ENCODE results near the gene IGF1R. TPM values are rescaled to one million over a fixed set of nuclear protein-coding genes. Genes with fewer than 3 reads are reported as not detected.

IGF1R gene
- total RNA-seq, 2 donors from 2014 or later: 10.3 to 12.6 TPM

DNA sequence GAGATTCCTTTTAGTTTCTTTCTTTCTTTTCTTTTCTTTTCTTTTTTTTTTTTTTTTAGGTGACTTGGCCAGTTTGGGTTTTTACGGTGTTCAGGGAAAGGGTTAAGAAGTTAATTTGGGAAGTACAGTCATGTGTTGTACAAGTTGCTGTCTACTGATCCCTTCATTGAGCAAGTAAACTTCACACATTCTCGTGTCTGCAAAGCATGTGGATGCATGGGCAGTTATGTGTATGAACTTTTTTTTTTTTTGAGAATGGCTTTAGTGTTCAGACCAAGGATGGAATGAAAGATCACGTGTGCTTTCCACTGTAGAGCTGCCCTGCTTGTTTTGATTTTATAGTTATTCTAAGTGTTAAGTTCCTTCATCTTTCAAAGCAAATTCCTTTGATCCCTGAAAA is 227.0 kb downstream of the IGF1R start:
- Mint-ChIP-seq H3K4me1 (ENCODE audit: low read depth in 2 of 2) (peaks cover 13 to 17% of the 10 kb centered on the region in 2 donors), H3K27ac (peak overlapping the region in 1 of 2 donors; percentile 72), H3K27me3 (peaks cover 0 to 2% of the 10 kb centered on the region in 2 donors), H3K9me3 (no peaks in the 10 kb centered on the region), H3K36me3 (no peaks in the 10 kb centered on the region), H3K4me3 (no peak overlapping the region)
- ATAC-seq: no peak
- no peak for DNase-seq (ENCODE audit: low spot score)

DNA sequence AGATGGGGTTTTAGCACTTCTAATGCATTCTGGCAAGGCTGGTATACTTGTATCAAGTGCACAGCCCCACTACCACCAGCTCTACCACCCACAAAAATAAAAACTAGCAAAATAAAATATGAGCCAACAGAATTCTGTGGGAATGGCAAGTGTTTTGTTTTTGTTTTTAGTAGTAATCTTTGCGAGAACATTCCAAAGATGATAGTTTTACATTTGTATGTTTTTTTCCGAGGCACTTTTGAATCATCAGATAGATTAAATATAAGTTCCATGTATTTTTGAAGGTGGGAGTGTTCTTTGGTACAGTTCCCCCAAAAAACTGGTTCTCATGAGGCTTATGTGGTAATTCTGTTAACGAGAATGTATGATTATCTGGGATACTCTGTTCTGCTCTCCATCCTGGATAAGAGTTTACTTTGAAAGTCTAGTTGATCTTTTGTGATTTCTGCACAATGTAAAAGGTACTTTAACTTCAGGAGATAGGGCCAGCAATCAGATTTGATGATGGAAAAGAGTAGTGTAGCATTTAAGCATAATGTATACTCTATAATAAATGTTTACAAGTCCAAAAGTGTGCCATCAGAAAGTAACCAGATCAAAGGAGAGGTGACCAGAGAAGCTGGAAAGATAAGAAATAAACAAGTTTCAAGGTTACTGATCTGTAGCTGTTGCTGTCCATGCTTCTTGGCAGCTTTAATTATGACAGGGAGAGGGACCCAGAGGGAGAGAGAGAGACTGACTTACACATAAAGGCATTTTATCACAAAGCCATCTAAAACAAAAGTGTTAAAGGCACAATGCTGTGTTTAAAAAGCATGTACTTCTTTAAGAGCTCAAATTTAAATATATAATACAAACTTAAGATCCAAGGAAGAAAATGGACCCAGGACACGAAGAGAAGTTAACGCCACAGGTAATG is 228.4 kb downstream of the IGF1R start:
- Mint-ChIP-seq H3K36me3 (no peaks in the 10 kb centered on the region), H3K27ac (peak overlapping the region in 1 of 2 donors; percentile 43), H3K4me1 (ENCODE audit: low read depth in 2 of 2) (peaks cover 13 to 20% of the 10 kb centered on the region in 2 donors), H3K9me3 (no peaks in the 10 kb centered on the region), H3K4me3 (no peak overlapping the region), H3K27me3 (peaks cover 0 to 2% of the 10 kb centered on the region in 2 donors)
- ATAC-seq (no peak), DNase-seq (ENCODE audit: low spot score) (no peak)

DNA sequence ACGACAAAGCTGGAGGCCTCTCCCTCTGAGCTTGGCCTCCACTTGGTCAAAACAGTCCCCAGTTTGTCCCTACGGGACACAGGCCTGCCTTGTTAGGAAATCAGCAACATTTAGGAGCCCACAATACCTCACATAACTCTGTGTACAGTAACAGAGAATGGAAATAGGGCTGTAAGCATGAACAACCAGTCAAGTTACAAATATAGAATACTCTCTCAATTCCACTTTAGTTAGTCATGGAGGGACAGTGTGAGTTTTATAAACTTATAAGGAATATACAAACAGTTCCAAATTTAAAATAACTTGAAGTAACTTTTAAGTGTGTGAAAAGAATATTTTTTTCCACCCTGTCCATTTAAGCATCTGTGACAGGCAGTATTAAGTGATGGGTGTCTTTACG is 229.8 kb downstream of the IGF1R start:
- Mint-ChIP-seq H3K9me3 (no peaks in the 10 kb centered on the region), H3K27me3 (peaks cover 0 to 2% of the 10 kb centered on the region in 2 donors), H3K4me1 (ENCODE audit: low read depth in 2 of 2) (peaks cover 13 to 26% of the 10 kb centered on the region in 2 donors), H3K4me3 (no peak overlapping the region), H3K36me3 (no peaks in the 10 kb centered on the region), H3K27ac (no peak overlapping the region)
- ATAC-seq (no peak), DNase-seq (ENCODE audit: low spot score) (no peak)

DNA sequence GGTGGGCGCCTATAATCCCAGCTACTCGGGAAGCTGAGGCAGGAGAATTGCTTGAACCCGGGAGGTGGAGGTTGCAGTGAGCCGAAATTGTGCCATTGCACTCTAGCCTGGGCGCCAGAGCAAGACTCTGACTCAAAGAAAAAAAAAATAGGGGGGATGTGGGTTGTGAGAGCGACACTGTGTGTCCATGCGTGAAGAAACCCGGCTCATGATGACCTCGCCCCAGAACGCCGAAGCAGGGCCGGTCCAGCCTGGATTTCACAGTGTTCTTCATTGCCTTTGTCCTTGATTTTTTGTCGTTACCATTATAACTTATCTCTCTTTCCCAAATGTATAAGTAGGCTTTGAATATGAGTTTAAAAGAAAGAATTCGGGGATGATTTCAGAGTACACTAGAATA is 230.5 kb downstream of the IGF1R start:
- Mint-ChIP-seq H3K4me1 (ENCODE audit: low read depth in 2 of 2) (peaks cover 6 to 19% of the 10 kb centered on the region in 2 donors), H3K9me3 (no peaks in the 10 kb centered on the region), H3K27me3 (peaks cover 0 to 2% of the 10 kb centered on the region in 2 donors), H3K36me3 (no peaks in the 10 kb centered on the region), H3K4me3 (no peak overlapping the region), H3K27ac (no peak overlapping the region)
- no peak for DNase-seq (ENCODE audit: low spot score)
- no peak for ATAC-seq

DNA sequence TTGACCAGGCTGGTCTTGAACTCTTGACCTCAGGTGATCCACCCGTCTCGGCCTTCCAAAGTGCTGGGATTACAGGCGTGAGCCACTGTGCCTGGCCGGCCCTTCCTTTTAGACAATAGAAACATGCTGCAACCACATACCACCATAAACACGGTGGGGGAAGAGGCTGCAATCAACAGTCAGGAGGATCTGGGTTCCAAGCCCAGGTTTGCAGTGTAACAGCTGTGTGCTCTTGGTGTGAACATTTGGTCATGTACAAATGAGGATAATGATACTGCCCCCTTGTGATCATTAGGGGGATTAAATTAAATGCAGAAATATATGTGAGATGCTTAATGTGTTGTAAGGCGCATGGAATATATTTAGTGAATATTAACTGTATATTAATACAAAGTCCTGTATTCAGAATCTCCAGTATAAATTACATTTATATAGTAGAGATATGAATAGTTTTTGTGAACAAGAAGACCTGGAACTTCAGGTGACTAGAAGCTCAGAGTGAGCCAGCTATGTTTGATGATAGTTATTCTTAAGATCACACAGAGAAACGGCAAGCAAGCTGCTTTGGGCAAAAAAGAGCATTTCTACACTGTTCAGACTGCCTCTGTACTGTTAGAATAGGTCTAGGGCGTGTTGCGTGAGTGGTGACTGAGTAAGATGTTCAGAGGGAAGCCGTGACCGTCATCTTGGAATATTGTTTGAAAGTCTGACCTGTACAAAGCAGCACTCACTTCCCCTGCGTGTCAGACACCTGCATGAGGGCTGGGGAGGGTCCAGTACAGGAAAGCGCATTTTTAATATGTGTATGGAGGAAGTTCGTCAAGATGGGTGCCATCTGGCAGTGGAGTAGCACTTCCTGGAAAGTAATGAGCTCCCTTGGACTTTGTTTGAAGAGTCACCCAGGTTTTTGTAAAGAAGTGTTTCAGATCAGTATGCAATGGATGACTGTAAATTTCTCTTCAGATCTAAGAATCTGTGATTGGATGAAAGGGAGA is 233.5 kb downstream of the IGF1R start:
- H3K27ac Mint-ChIP-seq: no peak overlapping the region

DNA sequence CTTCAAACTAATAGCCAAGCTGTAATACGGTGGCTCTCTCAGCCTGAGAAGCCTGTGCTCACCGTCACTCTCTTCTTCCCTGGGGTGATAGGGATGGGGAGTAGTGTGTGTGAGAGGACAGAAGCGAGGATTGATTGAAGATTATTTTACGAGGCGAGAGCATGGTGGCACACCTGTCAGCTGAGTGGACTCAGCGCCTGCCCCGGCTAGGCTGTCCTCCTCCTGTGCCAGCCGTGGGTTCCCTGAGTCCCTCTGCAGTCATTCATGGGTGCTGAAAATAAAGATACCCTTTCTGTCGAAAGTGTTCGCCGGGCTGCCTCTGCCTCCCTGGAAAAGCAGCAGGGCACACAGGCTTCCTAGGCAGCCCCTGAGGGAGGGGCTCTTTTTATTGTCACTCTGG is 235.1 kb downstream of the IGF1R start:
- ATAC-seq (no peak), DNase-seq (ENCODE audit: low spot score) (no peak)
- Mint-ChIP-seq H3K27ac (no peak overlapping the region), H3K4me3 (no peak overlapping the region), H3K9me3 (no peaks in the 10 kb centered on the region), H3K36me3 (no peaks in the 10 kb centered on the region), H3K27me3 (no peaks in the 10 kb centered on the region), H3K4me1 (ENCODE audit: low read depth in 2 of 2) (peaks cover 0 to 15% of the 10 kb centered on the region in 2 donors)

More for the DNA sequence above, 233.5 kb downstream of the IGF1R start:
- Mint-ChIP-seq H3K27me3 (no peaks in the 10 kb centered on the region), H3K4me3 (no peak overlapping the region), H3K4me1 (ENCODE audit: low read depth in 2 of 2) (peaks cover 0 to 15% of the 10 kb centered on the region in 2 donors), H3K9me3 (no peaks in the 10 kb centered on the region), H3K36me3 (no peaks in the 10 kb centered on the region)
- DNase-seq (ENCODE audit: low spot score): no peak
- ATAC-seq: peak in 1 of 2 donors; percentile 60

DNA sequence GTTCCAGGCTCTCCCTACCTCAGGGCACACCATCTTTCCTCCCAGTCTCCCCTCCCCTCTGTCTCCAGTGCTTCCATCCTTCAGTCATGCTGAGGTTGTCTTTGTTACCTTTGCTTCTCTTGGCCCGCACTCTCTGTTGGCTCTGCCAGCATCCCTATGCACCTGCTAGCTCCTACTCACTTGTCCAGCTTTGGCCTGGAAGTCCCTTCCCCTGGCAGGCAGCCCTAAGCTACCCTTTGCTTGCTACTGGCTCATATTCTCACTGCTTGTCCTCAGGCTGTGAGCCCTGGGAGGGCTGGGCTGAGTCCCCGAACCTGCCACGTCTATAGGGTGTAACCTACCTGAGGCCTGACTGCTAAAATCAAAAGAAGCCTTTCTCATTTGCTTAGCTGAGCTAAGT is 236.6 kb downstream of the IGF1R start:
- Mint-ChIP-seq H3K27me3 (no peaks in the 10 kb centered on the region), H3K4me1 (ENCODE audit: low read depth in 2 of 2) (peaks cover 0 to 15% of the 10 kb centered on the region in 2 donors), H3K9me3 (no peaks in the 10 kb centered on the region), H3K4me3 (no peak overlapping the region), H3K27ac (peak overlapping the region in 1 of 2 donors; percentile 24), H3K36me3 (no peaks in the 10 kb centered on the region)
- ATAC-seq: peak in 1 of 2 donors; percentile 33
- no peak for DNase-seq (ENCODE audit: low spot score)

DNA sequence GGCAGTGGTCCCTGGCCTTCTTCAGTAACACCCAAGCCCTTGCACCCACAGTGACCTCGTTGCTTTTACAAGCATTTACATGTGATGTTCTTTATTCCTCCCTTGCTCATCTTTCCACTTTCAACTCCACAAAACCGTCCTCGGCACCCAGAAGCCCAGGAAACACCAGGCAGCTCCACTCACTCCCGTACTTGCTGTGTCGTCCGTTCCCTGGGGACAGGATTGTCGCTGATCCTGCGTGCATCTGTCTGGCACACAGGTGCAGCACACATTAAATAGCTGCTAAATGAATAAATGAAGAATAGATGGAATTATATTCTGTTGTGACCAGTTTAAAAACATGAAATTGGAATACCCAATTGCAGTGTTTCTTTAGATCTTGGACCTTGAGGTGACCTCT is 239.6 kb downstream of the IGF1R start:
- Mint-ChIP-seq H3K27ac (no peak overlapping the region), H3K27me3 (no peaks in the 10 kb centered on the region), H3K4me3 (no peak overlapping the region), H3K36me3 (no peaks in the 10 kb centered on the region), H3K4me1 (ENCODE audit: low read depth in 2 of 2) (peaks cover 0 to 5% of the 10 kb centered on the region in 2 donors), H3K9me3 (no peaks in the 10 kb centered on the region)
- DNase-seq (ENCODE audit: low spot score) (no peak), ATAC-seq (no peak)

DNA sequence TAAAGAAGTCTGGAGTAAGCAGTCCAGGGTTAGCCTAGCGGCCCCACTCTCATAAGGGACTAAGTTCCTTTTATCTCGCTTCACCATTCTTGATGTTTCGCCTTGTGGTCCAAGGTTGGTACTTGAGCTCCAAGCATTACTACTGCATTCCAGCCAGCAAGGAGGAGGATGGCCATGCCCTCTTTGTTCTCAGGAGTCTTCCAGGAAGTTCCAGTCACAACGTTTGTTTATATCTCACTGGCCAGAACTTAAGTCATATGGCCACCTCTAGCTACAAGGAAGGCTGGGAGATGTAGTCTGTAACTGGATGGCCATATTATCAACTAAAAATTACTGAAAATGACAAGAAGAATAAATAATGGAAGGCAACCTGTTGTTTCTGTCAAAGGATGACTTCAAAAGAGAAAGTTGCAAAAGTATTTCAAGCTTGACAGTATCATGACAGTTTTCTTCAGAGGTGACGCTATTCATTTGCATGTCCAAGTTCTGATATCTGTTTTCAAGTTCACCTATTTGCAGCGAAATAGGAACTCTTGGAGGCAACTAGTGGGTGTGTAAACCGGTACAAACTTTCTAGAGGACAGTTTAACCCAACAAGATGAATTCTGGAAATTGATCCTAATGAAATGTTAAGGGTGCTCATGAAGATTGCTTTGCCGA is 240.6 kb downstream of the IGF1R start:
- Mint-ChIP-seq H3K27me3 (no peaks in the 10 kb centered on the region), H3K4me1 (ENCODE audit: low read depth in 2 of 2) (peaks cover 0 to 5% of the 10 kb centered on the region in 2 donors), H3K4me3 (no peak overlapping the region), H3K9me3 (no peaks in the 10 kb centered on the region), H3K27ac (no peak overlapping the region), H3K36me3 (no peaks in the 10 kb centered on the region)
- ATAC-seq (no peak), DNase-seq (ENCODE audit: low spot score) (no peak)

DNA sequence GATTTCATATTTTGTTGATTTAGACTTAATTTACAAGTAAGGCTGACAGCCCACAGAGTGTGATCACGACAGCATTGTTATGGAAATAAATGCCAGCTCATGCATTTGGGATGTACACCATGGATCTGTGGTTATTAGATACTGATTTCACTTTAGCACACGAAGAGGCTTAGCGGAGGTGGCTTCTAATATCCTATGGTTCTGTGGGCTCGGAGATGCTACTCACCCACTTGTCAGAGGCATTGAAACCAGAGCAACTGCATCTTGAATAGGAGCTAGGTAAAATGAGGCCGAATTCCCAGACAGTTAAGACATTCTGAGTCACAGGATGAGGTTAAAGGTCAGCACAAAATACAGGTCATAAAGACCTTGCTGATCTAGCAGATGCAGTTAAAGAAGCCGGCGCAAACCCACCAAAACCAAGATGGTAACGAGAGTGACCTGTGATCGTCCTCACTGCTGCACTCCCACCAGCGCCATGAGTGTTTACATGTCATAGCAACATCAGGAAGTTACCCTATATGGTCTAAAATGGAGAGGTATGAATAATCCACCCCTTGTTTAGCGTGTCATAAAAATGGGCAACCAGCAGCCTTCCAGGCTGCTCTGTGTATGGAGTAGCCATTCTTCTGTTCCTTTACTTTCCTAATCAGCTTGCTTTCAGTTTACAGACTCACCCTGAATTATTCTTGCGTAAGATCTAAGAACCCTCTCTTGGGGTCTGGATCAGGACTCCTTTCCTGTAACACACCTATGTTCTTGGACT is 241.8 kb downstream of the IGF1R start:
- Mint-ChIP-seq H3K4me3 (no peak overlapping the region), H3K4me1 (ENCODE audit: low read depth in 2 of 2) (no peaks in the 10 kb centered on the region), H3K36me3 (no peaks in the 10 kb centered on the region), H3K27me3 (no peaks in the 10 kb centered on the region), H3K27ac (no peak overlapping the region), H3K9me3 (no peaks in the 10 kb centered on the region)
- ATAC-seq (no peak), DNase-seq (ENCODE audit: low spot score) (no peak)

DNA sequence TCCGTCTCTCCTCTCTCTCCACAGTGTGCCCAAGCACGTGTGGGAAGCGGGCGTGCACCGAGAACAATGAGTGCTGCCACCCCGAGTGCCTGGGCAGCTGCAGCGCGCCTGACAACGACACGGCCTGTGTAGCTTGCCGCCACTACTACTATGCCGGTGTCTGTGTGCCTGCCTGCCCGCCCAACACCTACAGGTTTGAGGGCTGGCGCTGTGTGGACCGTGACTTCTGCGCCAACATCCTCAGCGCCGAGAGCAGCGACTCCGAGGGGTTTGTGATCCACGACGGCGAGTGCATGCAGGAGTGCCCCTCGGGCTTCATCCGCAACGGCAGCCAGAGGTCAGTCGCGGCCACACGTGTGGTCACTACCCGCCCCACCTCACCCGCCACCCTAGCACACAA is 243.0 kb downstream of the IGF1R start:
- Mint-ChIP-seq H3K4me3 (no peak overlapping the region), H3K36me3 (no peaks in the 10 kb centered on the region), H3K27me3 (no peaks in the 10 kb centered on the region), H3K4me1 (ENCODE audit: low read depth in 2 of 2) (no peaks in the 10 kb centered on the region), H3K9me3 (no peaks in the 10 kb centered on the region), H3K27ac (no peak overlapping the region)
- ATAC-seq (no peak), DNase-seq (ENCODE audit: low spot score) (no peak)

DNA sequence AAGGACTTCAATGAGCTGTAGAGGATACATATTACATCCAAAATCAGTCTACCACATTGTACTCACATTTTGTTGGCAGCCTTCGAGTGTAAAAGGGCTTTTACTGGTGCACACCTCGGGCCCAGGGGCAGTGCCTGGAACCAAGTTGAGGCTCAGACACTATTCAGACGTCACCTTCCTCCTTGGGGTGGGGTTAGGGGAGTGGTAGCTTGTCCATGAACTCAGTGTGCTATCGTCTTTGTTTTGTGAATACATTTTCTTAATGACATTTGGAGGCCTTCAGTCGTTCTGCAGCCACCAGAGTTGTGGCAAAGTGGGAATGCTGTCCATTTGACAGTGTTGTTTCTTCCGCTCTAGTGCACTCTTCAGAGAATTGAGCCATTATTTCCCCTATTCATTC is 245.1 kb downstream of the IGF1R start:
- Mint-ChIP-seq H3K27ac (no peak overlapping the region), H3K4me1 (ENCODE audit: low read depth in 2 of 2) (no peaks in the 10 kb centered on the region), H3K36me3 (peaks cover 6% of the 10 kb centered on the region), H3K4me3 (no peak overlapping the region), H3K9me3 (no peaks in the 10 kb centered on the region), H3K27me3 (no peaks in the 10 kb centered on the region)
- DNase-seq (ENCODE audit: low spot score): no peak
- no peak for ATAC-seq

DNA sequence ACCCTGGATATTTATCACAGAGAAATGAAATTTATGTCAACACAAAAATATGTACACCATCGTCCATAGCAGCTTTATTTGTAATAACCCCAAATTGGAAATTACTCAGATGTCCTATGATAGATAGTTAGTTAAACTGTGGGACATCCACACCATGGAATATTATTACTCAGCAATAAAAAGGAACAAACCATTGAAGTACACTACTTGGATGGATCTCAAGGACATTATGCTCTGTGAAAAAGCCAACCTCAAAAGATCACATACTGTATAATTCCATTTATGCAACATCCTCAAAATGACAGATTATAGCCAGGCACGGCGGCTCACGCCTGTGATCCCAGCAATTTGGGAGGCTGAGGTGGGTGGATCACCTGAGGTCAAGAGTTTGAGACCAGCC is 246.0 kb downstream of the IGF1R start:
- no peak overlapping the region for H3K27ac Mint-ChIP-seq
- ATAC-seq (no peak), DNase-seq (ENCODE audit: low spot score) (no peak)
- H3K4me1 Mint-ChIP-seq (ENCODE audit: low read depth in 2 of 2): no peaks in the 10 kb centered on the region
- no peaks in the 10 kb centered on the region for H3K27me3 Mint-ChIP-seq
- H3K4me3 Mint-ChIP-seq: no peak overlapping the region
- H3K9me3 Mint-ChIP-seq: no peaks in the 10 kb centered on the region
- H3K36me3 Mint-ChIP-seq: peaks cover 6% of the 10 kb centered on the region
